Measurements from ENCODE around the gene GNG14.

The GNG14 gene

DNA sequence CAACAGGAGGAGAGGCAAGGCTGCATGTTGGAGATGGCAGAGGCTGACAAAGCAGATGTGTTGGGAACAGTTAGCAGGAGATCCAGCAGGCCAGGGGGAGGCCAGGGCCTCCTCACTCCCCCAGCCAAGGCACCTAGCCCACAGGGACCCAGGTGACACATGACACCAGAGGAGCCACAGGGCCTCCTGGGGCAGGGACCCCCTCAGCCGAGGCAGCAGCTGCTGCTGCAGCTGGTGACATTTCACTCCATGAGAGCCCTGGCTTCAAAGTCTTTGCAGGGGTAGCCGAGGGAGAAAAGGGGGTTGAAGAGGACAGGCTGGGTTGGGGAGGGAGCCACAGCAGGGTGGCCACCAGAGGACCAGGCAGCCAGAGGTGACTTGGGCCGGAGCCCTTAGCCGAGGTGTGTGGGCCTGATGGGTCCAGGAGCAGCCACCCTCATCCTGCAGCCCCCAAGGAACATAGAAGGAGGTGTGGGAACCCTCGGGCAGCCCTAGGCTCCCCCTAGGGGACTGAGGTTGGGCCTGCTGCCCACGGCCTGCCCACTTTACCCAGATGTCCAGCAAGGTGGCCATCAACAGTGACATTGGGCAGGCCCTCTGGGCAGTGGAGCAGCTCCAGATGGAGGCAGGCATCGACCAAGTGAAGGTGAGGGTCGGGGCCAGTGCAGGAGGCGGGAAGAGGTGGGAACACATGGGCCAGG lies at the start of gene GNG14:
Gene GNG14, plus strand, starts transcription at position 503 of the 701 bp plus-strand sequence. Its CDS starts 51 bp downstream, at position 554.
- H3K27ac ChIP-seq (ENCODE audit: low read depth, low read length, poor library complexity, severe bottlenecking) = no peak within 1 kb of the TSS
- H3K4me3 ChIP-seq (ENCODE audit: low read depth, low read length, poor library complexity, severe bottlenecking) = no peak within 1 kb of the TSS
- no peaks in the 10 kb centered on the region for H3K27me3 ChIP-seq (ENCODE audit: insufficient read depth, low read length)
- no peaks in the 10 kb centered on the region for H3K9me2 ChIP-seq (ENCODE audit: low read depth, low read length)
- no peaks in the 10 kb centered on the region for H3K4me1 ChIP-seq (ENCODE audit: insufficient read depth, low read length, severe bottlenecking)
- H4K20me1 ChIP-seq (ENCODE audit: insufficient read depth, low read length) = no peaks in the 10 kb centered on the region
- no peak within 1 kb of the TSS for H3K9ac ChIP-seq (ENCODE audit: low read length)
- no peaks in the 10 kb centered on the region for H3K9me3 ChIP-seq (ENCODE audit: low read length)
- TF ChIP-seq, protein P1, sequence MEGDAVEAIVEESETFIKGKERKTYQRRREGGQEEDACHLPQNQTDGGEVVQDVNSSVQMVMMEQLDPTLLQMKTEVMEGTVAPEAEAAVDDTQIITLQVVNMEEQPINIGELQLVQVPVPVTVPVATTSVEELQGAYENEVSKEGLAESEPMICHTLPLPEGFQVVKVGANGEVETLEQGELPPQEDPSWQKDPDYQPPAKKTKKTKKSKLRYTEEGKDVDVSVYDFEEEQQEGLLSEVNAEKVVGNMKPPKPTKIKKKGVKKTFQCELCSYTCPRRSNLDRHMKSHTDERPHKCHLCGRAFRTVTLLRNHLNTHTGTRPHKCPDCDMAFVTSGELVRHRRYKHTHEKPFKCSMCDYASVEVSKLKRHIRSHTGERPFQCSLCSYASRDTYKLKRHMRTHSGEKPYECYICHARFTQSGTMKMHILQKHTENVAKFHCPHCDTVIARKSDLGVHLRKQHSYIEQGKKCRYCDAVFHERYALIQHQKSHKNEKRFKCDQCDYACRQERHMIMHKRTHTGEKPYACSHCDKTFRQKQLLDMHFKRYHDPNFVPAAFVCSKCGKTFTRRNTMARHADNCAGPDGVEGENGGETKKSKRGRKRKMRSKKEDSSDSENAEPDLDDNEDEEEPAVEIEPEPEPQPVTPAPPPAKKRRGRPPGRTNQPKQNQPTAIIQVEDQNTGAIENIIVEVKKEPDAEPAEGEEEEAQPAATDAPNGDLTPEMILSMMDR (IDR thresholded peaks at IDR 0.05; ENCODE audit: low read length) = no peak
- TF ChIP-seq EZH2 (IDR thresholded peaks at IDR 0.05; ENCODE audit: borderline replicate concordance, low read length) = no peak
- no peak within 1 kb of the TSS for H3K4me2 ChIP-seq (ENCODE audit: low read length)
- H3F3A ChIP-seq (ENCODE audit: insufficient read depth, low read length) = no peaks in the 10 kb centered on the region
- no peak within 1 kb of the TSS for H2AFZ ChIP-seq (ENCODE audit: low read length)
- no peaks in the 10 kb centered on the region for H3K79me2 ChIP-seq (ENCODE audit: insufficient read depth, low read length)
- no peaks in the 10 kb centered on the region for H3K36me3 ChIP-seq (ENCODE audit: insufficient read depth, low read length)

DNA sequence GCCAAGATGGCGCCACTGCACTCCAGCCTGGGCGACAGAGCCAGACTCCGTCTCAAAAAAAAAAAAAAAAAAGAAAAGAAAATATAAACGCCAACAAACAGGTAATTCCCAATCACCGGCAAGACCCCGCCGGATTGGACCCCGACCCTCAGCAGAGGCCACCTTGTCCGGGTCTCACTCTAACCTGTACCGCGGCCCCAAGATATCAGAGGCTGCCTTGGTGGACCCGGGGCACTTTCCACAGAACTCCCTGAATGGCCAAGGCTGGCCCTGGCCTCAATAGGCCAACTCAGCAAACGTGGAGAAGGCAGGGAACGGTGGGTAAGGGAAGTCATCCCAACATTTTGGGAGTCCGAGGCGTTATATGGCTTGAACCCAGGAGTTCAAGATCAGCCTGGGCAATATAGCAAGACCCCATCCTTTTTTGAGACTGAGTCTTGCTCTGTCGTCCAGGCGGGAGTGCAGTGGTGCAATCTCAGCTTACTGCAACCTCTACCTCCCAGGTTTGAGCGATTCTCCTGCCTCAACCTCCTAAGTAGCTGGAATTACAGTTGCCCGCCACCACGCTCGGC lies 49.1 kb upstream of the GNG14 start:
- H3K4me2 ChIP-seq (ENCODE audit: low read length) = no peak overlapping the region
- H2AFZ ChIP-seq (ENCODE audit: low read length) = no peak overlapping the region
- no peaks in the 10 kb centered on the region for H3K79me2 ChIP-seq (ENCODE audit: insufficient read depth, low read length)
- H3K9me2 ChIP-seq (ENCODE audit: low read depth, low read length) = no peaks in the 10 kb centered on the region
- H3K27ac ChIP-seq (ENCODE audit: low read depth, low read length, poor library complexity, severe bottlenecking) = no peak overlapping the region
- no peak overlapping the region for H3K9ac ChIP-seq (ENCODE audit: low read length)
- H3K36me3 ChIP-seq (ENCODE audit: insufficient read depth, low read length) = no peaks in the 10 kb centered on the region
- TF ChIP-seq, protein P1 (IDR thresholded peaks at IDR 0.05; ENCODE audit: low read length) = no peak
- no peak for TF ChIP-seq EZH2 (IDR thresholded peaks at IDR 0.05; ENCODE audit: borderline replicate concordance, low read length)
- H3K9me3 ChIP-seq (ENCODE audit: low read length) = no peaks in the 10 kb centered on the region
- H3K4me3 ChIP-seq (ENCODE audit: low read depth, low read length, poor library complexity, severe bottlenecking) = no peak overlapping the region
- H3F3A ChIP-seq (ENCODE audit: insufficient read depth, low read length) = no peaks in the 10 kb centered on the region
- peaks cover 8% of the 10 kb centered on the region for H3K4me1 ChIP-seq (ENCODE audit: insufficient read depth, low read length, severe bottlenecking)
- H4K20me1 ChIP-seq (ENCODE audit: insufficient read depth, low read length) = no peaks in the 10 kb centered on the region
- no peaks in the 10 kb centered on the region for H3K27me3 ChIP-seq (ENCODE audit: insufficient read depth, low read length)

DNA sequence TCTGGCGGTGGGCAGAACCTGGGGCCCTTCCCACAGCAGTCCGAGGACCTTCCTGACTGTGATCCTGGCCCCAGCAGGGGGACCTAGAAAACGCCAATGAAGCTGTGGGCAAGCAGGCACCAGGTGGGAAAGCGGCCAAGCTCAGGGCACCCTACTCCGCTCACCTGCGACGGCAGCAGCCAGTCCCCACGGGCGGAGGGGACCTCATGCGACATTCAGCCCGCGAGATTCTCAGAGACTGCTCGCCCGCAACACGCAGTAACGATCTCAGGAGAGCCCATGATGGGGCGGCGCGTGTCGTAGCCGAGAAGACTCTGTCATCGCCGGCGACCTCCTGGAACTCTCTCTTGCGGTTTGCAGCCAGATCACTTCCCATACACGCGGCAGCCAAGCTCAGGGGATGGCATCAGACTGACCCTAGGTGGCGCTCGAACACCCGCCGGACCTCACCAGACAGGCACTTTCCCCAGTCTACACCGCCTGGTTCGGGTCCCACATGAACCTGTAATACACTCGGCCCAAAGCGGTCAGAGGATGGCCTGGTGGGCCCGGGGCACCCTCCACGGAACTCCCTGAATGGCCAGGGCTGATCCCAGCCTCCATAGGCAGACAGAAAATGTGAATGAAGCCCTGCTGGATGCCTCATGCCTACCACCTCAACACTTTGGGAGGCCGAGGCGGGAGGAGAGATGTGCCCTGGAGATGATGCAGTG lies 47.7 kb upstream of the GNG14 start:
- no peak overlapping the region for H2AFZ ChIP-seq (ENCODE audit: low read length)
- TF ChIP-seq, protein P1 (IDR thresholded peaks at IDR 0.05; ENCODE audit: low read length) = peak; percentile 88
- TF ChIP-seq EZH2 (IDR thresholded peaks at IDR 0.05; ENCODE audit: borderline replicate concordance, low read length) = no peak
- no peaks in the 10 kb centered on the region for H3F3A ChIP-seq (ENCODE audit: insufficient read depth, low read length)
- H3K9me2 ChIP-seq (ENCODE audit: low read depth, low read length) = no peaks in the 10 kb centered on the region
- no peaks in the 10 kb centered on the region for H4K20me1 ChIP-seq (ENCODE audit: insufficient read depth, low read length)
- H3K4me2 ChIP-seq (ENCODE audit: low read length) = peak overlapping the region; percentile 54
- peaks cover 8% of the 10 kb centered on the region for H3K4me1 ChIP-seq (ENCODE audit: insufficient read depth, low read length, severe bottlenecking)
- H3K36me3 ChIP-seq (ENCODE audit: insufficient read depth, low read length) = peaks cover 5% of the 10 kb centered on the region
- H3K4me3 ChIP-seq (ENCODE audit: low read depth, low read length, poor library complexity, severe bottlenecking) = peak overlapping the region; percentile 33
- H3K27ac ChIP-seq (ENCODE audit: low read depth, low read length, poor library complexity, severe bottlenecking) = no peak overlapping the region
- no peaks in the 10 kb centered on the region for H3K9me3 ChIP-seq (ENCODE audit: low read length)
- peak overlapping the region; percentile 8; the same call in 1 of the 2 replicates for H3K9ac ChIP-seq (ENCODE audit: low read length)
- no peaks in the 10 kb centered on the region for H3K27me3 ChIP-seq (ENCODE audit: insufficient read depth, low read length)
- no peaks in the 10 kb centered on the region for H3K79me2 ChIP-seq (ENCODE audit: insufficient read depth, low read length)

All from OCI-LY1 (cell line).